COLO829 (cell line): ENCODE data around the gene JUNB.
A peak's percentile ranks its signal among the peaks of the same experiment; 100 is the strongest.
"Not testable (repeated sequence)": the region's sequence is repeated elsewhere in the genome, so short reads cannot be mapped to it uniquely, and the experiment has no call there.

Experiments used
- DNase-seq: peaks from one replicate; pipeline ENCODE4 v3.0.0; 2012; ENCODE audit warnings: low spot score

The JUNB gene

DNA sequence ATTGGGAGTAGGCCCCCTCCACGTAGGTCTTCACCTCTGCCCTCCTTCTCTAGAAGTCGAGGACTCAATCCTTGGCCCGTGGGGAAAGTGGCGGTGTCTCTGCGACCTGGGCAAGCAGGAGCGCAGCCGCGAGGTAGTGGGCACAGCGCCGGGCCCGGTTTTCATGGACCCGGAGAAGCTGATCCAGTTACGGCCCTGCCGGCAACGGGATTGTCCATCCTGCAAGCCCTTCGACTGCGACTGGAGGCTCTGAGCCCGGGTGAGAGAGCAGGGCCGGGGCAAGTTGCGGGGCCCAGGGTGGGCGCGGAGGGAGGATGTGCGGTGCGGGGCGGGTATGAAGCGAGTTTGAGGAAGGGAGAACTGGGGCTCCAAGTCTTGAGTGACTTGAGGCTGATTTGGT is 12.8 kb downstream of the JUNB start:
- no peak for DNase-seq

DNA sequence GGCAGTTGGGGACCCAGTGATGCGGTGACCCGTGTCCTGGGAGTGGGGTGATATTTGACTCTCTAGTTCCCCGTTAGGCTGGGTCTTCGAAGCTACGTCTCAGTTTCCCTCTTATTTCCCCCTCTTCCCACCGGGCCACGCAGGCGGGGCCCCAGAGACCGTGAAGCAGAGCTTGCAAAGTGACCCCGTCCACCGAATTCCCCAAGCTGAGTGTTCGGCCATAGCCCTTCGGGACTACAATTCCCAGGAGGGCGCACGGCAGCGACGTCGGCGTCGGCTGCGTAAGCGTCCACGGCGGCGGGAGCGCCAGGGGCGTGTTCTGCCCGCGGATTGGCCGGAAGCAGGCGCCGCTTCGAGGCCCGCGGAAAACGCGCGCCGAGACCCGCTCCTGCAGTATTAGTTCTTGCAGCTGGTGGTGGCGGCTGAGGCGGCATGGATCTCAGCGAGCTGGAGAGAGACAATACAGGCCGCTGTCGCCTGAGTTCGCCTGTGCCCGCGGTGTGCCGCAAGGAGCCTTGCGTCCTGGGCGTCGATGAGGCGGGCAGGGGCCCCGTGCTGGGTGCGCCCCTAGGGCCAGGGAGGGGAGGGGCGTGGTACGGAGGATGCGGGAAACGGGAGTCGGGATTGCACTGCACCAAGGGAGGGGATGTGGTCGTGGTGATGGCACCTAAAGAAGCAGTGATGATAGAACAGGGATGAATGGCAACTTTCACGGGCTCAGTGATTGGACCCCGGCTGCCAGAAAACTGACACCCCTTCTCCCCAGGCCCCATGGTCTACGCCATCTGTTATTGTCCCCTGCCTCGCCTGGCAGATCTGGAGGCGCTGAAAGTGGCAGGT is 15.2 kb downstream of the JUNB start, which contains the start of gene RNASEH2A:
Gene RNASEH2A, plus strand, starts transcription at position 343 of the 840 bp plus-strand sequence. Its CDS starts 90 bp downstream, at position 433.
- peak; percentile 93 for DNase-seq

DNA sequence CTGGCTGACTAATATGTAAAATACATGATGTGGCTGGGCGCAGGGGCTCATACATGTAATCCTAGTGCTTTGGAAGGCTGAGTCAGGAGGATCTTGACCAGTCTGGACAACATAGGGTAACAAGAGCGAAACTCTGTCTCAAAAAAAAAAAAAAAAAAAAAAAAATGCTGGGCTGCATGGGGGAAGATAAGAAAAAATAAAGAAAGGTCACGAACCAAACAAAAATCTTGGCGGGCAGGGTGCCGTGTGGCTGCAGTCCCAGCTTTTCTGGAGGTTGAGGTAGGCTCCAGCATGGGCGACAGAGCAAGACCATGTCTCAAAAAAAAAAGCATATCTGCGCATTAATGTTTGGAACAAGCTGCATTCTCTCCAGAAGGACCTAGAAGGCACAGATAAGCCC is 23.8 kb downstream of the JUNB start:
- DNase-seq: no peak

DNA sequence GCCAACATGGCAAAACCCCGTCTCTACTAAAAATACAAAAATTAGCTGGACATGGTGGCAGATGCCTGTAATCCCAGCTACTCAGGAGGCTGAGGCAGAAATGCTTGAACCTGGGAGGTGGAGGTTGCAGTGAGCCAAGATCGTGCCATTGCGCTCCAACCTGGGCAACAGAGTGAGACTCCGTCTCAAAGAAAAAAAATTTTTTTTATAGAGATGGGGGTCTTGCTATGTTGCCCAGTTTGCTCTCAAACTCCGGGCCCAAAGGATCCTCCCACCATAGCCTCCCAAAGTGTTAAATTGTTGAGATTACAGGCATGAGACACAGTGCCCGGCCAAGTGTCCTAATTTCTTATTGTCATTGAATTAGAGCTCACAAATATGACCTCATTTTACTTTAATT is 25.9 kb downstream of the JUNB start:
- DNase-seq: not testable (repeated sequence)

DNA sequence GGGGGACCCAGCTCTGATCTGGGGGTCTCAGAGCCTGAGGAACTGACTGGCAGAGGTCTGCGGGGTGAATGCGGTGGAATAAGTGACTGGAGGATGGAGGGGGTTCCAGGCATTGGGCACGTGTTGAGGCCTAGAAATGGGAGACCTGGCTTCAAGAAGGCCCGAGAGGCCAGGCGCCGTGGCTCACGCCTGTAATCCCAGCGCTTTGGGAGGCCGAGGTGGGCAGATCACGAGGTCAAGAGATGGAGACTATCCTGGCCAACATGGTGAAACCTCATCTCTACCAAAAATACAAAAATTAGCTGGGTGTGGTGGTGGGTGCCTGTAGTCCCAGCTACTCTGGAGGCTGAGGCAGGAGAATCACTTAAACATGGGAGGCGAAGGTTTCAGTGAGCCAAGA is 26.5 kb downstream of the JUNB start:
- DNase-seq: not testable (repeated sequence)

DNA sequence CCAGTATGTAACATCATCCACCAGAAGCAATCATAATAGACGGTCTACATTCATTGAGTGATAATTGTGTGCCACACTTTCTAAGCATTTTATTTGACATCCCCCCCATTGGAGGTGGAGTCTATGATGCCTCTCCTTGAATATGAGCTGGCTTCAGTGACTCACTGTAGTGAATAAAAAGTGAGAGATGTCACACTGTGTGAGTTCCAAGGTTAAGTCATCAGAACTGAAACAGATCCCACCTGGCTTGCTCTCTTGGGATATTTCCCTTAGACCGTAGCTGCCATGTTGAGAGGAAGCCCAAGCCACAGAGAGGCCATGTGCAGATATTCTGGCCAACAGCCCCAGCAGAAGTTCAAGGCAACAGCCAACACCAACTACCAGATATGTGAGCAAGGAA is 30.5 kb downstream of the JUNB start:
- no peak for DNase-seq

DNA sequence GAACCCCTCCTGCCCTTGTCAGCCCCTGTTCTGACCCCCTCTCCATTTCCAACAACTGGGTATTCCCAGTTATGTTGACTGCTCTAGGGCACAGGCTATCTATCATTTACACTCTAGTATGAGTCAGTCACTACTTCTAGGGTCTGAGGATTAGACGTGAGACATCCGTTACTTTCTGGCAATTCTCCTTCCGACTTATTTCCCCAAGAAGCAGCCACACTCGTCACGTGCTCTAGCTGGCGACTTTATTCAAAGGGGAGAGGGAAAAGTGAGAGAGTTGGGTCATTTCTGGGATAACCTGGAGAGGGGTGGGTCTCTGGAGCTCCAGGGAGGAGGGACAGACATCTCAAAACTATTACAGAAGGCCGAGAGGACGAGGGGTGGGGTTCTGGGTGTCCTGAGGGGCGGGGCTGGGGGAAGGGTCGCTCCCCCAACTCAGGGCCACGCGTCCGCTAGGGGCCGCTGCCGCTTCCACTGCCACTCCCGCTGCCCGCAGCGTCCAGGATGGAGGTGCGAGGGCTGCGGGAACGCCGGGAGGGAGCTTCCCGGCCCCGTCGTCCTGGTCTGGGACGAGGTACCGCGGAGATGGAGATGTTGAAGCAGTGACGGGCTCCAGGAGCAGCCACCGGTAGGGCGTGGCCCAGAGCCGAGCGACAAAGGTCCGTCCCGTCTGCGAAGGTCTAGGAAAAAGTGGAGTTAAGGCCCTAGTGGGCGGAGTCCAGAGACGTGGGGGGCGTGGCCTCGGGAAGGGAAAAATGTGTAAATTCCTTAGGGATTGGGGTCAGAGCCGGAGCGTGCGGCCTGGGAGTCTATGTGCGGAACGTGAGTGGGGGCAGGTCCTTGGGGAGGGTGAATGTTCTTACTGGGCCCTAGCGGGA is 34.2 kb downstream of the JUNB start:
- DNase-seq: peak; percentile 77

DNA sequence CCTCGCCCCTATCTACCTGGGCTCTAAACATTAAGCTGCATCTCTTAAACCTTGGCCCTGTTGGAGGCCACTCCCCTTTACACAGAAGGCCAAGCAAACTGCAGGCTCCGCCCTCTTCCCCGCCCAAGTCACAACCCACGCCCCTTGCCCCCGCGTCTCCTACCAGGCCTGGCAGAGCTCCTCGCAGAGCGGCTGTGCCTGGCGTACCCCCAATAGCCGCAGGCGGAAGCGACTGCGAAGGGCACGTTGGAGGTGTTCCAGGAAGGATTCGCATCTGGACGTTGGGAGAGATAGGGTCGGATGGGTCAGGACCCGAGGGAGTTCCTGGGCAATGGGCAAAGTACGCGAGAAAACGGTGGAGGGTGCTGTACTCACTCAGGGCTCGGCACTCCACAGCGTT is 37.2 kb downstream of the JUNB start:
- DNase-seq: peak; percentile 66

DNA sequence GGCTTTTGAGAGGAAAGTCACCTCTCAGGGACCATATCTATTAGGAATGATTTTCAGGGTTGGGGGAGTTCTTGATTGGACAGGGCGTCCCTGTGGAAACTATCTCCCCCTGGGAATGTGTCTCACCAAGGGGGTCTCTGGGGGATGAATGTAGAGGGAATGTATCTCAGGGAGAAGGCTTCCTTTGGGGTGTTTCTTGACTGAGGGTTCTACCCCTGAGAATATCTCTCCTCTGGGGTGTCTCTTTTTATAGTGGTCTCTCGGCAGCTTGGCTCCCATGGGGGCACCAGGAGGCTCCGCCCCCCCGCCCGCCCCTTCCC is 42.1 kb downstream of the JUNB start:
- no peak for DNase-seq

DNA sequence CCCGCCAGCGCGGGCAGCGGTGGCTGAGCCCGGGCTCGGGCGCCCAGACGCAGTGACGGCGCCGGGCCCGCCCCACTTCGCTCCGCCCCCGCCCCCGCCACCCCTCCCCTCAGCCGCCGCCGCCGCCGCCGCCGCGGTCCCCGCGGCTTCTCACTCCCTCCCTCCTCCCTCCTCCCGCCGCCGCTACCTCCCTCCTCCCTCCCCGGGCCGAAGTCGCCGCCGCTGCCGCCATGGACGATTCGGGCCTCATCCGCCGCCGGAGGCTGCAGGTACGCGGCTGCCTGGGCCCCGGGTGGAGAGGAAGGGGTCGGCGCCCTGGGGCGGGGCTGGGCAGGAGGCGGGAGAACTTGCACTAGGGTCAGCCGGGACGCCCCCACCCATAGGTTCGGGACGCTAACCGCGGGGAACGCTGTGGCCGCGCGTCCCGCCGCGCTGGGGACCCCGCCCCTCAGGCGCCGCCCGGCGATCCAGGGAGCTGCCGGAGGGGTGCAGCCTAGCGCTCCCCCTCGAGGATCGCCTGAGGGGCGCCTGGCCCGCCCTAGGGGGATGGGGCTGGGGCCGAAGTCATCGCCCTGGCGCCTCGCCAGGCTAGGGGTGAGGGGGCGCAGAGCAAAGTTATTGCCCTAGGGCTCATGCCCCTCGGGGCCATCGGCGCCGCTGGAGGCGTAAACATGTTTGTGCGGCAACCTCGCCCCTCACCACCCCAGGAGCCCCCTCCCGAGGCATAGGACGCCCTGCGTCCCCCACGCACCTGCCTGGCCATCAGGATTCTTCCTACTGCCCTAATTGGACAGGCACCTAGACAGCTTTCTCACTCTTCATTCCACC is 42.7 kb downstream of the JUNB start:
- no peak for DNase-seq

DNA sequence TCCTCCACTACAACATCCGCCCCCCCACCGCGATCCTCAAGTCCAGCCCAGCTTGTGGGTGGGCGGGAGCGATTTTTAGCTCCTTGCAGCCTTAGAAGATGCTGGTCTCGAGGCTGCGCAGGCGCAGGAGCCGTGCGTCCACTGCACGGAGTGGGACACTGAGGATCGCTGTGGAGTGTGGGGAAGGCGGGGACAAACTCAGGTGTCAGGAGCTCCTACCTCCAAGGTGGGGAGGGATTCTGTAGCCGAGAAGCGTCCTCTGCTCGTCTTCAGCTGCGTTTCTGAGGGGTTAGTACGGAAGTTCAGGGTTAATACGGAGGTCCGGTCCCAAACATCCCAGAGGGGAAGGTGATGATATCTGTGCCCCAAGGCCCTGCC is 43.3 kb downstream of the JUNB start, which contains the start of gene RTBDN:
Gene RTBDN, minus strand, starts transcription at position 14 of the 378 bp plus-strand sequence. CDS start 4,600 bp downstream, outside the sequence.
- no peak for DNase-seq

DNA sequence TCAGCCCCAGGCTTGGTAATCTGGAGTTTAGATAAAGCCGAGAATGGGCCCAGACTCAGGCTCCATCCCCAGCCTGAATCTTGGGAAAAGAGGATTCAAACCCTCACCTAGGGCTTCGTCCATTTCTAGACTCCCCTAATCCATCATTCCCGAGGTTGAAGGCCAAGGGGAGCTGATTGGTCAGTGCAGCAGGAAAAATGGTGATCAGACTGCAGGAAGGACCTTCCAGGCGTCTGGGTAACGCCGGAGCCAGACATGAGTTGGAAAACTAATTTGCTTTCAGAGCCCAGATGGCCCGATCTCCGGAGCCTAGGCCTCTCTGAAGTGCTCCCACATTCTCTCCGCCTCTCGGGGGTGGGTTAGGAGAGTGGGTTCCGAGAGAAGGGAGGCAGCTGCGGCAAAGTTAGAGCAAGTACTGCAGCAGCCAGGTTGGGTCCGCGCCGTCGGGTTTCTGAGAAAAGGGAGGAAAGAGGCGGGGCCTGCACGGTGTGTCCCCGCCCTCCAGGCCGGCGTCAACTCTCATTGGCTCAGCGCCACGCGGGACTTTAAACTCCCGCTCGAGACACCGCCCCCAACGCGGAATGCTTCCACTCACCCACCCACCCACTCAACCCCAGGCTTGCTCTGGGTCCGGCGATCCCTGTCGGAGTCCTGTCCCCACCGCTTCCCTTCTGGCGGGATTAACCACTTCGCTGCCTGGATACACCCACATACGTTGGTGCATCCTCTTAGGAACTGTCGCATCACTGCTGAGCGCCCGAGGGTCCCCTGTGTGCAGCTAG is 43.9 kb downstream of the JUNB start:
- no peak for DNase-seq

DNA sequence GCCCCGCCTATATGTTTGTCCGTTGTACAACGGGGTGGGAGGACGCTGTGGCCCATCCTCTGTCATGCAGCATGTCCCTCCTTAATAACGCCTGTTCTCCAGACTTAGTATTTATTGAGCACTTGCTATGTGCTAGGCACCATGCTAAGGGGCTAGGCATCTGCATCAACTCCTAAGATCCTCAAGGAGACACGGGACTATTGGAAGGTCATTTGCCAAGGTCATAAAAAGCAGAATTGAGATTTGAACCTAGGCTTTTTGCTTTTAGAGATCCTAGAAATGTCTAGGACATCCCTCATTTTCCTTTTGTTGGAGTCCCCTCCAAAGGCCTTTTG is 45.2 kb downstream of the JUNB start:
- DNase-seq: no peak

DNA sequence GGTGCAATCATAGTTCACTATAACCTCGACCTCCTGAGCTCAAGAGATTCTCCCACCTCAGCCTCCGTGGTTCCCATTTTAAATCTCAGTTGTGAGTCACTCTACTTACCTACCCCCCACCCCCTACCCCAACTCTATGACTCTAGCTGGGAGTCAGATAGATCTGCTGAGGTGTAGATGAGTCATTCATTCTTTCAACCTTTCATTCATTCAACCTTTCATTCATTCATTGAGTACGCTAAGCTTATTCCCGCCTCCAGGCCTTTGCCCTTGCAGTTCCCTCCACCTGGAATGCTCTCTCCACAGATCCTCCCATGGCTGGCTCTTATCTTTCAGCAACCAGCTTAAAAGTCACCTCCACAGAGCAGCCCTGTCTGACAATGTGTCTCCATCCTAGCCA is 45.9 kb downstream of the JUNB start:
- DNase-seq: no peak

DNA sequence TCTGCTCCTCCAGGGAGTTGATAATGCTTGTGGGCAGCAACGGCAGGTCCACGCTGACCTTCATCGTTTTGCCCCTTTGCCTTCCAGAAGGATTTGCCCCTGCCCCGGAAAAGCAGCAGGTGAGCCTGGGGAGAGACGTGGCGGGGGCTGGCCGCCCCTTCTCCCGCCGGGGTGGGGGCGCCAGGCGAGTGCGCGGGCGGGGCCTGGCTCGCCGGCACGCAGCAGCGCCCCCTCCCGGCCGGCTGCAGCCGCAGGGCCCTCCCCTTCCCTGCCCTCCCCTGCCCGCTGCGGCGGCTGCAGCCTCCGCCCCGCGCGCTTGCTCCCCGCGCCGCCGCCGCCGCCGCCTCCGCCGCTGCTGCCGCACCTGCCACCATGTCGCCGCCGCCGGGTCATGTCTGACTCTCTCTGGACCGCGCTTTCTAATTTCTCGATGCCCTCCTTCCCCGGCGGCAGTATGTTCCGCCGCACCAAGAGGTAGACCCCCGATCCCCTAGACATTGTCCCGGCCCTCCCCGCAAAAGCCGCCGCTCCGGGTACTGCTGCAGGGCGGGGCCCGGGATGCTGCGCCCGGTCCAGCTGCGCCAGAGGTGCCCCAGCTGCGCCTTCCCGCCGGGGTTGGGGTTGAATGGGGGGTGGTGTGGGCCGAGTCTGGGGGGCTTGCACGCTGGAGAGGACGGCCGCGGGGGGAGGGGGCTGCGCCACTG is 47.0 kb downstream of the JUNB start, which contains the start of gene MAST1:
Gene MAST1, plus strand, starts transcription at position 334 of the 704 bp plus-strand sequence. Its CDS starts 58 bp downstream, at position 392.
- DNase-seq: no peak

DNA sequence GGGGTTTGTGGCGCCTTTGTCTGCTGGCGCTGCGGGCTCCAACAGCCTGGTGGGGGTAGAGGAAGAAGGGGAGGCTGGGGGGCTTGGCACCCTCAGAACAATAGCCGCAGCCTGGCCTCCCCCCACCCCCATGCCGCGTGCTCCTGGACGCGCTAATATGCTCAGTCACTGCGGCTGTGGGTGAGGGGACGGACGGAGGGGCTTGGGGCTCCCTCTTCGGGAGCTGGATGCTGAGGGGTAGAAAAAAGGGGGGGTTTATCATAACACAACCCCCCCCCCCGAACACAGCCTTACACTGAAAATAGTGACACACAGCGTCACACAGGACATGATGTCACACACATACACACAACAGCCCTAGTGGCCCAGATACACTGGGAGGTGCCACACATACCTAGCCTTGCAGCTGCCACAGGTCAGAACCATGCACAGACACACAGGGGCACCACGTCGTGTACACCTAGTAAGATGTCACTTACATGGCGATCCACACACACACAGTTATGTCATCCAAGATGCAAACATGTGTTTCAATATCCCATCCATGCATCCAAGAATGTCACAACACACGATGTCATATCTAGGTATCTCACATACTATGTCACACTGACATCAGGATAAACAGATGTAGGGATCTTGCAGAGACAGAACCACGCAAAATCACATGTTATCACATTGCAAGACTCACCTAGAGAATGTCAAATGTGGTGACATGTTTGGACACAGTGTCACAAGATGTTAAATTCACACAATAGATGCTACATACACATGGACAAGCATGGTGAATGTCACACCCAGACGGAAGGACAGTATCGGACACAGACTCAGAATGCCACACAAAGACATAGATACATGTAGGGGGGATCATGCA is 47.8 kb downstream of the JUNB start:
- no peak for DNase-seq

DNA sequence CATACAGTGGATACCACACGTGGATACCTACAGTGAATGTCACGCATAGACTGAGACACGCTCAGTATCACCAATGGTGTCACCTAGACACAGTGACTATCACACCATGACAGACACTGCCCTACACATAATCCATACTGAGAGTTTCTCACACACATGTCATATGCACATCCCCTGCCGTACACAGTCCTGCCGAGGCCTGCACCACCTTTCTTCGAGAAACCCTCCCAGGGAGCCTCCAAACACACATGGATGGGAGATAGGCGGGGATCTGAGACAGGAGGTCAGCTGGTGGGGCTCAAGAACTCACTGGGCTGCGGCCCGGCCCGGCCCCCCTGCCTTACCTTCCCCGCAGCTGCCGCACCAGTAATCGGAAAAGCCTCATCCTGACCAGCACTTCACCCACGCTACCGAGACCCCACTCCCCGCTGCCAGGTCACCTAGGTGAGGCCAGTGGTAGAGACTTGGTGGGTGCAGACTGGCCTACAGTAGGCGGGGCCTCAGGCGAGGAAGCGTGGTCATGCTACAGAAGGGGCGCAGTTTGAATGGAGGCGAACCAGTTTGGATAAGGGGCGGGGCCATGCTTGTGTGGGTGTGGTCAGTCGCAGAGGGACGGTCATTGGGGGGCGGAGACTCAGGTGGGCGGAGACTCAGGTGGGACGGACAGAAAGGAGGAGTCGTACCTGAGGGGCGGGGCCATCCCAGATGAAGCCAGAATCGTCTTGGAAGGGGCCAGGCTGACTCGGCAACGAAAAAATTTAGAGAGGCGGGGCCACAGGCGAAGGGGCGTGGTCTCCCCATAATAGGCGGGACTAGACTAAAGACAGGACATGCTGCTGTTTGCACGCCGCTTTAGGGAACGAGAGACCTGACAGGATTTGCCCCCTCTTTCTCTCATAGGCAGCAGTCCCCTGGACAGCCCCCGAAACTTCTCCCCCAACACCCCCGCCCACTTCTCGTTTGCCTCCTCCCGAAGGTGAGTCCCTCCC is 49.1 kb downstream of the JUNB start:
- DNase-seq: peak; percentile 92

DNA sequence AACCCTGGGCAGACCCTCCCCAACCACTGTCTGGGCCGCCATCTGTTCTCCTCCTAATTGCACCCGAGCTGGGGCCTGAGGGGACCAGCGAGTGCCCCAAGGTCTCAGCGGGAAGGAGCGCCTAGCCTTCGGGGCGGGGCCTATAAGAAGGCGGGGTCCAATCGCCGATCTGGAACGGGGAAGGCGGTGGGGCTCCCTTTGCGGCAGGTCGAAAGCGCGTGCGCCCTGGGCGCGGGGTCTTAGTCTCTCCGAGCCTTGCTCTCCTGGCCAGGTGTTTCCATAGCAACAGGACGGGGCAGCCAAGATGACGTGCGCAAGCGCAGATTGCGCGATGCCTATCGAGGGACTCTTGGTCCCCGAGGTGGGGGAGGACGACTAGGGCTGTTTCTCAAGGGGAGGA is 49.8 kb downstream of the JUNB start:
- no peak for DNase-seq

DNA sequence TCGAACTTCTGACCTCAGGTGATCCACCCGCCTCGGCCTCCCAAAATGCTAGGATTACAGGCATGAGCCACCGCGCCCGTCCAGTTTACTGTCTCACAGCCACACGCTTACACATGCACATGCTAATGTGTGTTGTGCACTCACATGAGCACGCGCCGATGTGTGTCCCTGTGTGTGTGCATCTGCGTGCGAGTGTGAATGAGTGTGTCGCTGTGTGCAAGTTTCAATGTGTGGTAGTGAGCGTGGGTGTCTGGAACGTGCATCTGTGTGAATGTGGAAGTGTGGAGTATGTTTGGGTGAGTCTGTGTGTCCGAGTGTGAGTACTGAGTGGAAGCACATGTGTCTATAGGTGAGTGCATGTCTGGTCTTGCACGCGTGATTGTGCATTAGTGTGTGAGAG is 51.2 kb downstream of the JUNB start:
- DNase-seq: no peak
